GM21390 (cell line): ENCODE measurements around the gene POSTN.

Source experiments
- ATAC-seq: cut with Tn5 transposase; IDR thresholded peaks from one replicate; pipeline ENCODE4 v1.9.1; 2021; ENCODE audit not compliant: unreplicated experiment

Gene POSTN, protein sequence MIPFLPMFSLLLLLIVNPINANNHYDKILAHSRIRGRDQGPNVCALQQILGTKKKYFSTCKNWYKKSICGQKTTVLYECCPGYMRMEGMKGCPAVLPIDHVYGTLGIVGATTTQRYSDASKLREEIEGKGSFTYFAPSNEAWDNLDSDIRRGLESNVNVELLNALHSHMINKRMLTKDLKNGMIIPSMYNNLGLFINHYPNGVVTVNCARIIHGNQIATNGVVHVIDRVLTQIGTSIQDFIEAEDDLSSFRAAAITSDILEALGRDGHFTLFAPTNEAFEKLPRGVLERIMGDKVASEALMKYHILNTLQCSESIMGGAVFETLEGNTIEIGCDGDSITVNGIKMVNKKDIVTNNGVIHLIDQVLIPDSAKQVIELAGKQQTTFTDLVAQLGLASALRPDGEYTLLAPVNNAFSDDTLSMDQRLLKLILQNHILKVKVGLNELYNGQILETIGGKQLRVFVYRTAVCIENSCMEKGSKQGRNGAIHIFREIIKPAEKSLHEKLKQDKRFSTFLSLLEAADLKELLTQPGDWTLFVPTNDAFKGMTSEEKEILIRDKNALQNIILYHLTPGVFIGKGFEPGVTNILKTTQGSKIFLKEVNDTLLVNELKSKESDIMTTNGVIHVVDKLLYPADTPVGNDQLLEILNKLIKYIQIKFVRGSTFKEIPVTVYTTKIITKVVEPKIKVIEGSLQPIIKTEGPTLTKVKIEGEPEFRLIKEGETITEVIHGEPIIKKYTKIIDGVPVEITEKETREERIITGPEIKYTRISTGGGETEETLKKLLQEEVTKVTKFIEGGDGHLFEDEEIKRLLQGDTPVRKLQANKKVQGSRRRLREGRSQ

DNA sequence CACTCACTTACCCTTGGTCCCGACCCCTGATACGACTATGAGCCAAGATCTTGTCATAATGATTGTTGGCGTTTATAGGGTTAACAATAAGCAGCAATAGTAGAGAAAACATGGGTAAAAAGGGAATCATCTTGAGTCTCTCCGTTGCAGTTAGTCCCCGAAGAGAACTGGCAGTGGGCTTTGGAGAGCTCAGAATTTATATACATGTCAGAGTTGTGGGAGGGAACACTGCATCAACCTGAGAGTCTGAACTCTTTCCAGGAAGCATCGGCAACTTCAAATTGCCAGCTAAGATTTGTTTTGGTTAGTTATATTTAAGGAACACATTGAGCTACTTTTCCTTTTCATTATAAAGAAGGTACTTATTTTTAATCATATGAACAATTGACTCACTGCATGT is at the start of gene POSTN:
POSTN (minus strand) TSS at position 172 of the 400 bp plus-strand sequence; CDS start at position 130, 42 bp downstream.
- ATAC-seq: no peak

DNA sequence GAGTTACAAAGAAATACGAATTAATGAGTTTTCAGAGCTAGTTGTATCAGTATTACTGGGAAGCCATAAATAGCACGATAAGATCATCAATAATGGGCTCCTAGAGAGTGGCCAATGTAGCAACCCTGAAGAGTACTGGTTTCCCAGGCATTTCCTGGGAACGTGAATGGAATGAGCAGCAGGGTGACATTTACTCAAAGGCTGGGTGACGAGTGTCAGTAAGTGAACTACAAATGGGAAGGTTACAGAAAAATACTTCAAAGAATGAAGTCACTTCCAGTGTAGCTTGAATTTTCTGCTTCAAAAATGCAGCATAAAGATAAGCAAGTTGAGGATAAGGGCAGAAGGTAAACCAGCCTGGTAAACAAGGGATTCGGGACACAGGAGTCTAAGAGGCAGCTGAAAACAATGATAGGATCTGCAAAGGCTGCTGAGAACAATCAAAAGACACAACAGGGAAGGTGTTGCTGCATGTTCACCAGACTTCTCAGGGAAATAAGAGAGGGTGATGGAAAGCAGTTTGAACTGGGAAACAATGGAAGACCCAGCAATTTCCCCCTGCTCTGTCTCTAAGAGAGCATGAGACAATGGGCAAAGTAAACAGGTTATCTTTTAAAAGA is 48.6 kb upstream of the POSTN start:
- ATAC-seq: no peak

DNA sequence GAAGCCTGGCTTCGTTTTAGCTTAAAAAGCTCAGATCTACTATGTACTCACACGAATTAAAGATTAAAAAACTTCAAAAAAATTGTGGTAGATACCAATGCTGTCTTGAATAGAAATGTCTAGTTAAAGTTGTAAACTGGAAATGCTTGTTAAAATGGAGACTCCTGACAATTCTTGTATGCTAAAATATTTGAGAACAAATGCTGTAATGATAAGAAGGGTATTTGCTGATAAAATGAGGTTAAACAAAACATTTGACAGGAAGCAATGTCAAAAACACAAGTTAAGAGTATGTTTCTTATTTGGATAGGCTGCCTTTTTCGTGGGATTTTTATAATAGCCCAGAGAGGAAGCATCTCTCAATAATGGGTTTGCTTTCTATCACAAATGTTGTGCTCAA is 48.0 kb upstream of the POSTN start:
- ATAC-seq: no peak

DNA sequence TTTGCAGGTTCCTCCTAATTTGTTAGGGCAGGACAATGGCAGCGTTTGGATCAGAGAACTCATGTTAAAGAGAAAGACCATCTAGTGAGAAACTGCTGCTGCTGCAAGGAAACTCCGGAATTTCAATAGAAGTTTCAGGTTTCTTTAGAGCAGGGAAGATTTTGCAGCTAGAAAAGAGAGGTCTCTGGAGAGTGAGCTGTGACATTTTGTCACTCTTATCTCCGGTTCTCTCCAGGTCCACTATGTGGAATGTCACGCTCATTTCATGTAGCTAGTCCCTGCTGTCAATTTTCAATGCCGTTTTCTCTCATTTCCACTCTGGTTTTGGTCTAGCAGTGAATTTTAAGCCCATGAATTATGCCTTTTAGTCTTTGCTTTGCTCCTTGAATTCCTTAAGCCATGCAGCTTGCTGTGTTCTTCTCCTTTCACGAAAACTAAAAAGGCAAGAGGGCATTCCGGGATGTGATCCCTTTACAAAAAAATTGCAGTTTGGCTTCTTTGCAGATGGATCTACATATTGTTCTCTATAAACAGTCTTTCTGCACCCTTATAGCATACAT is 46.7 kb upstream of the POSTN start:
- ATAC-seq: no peak

DNA sequence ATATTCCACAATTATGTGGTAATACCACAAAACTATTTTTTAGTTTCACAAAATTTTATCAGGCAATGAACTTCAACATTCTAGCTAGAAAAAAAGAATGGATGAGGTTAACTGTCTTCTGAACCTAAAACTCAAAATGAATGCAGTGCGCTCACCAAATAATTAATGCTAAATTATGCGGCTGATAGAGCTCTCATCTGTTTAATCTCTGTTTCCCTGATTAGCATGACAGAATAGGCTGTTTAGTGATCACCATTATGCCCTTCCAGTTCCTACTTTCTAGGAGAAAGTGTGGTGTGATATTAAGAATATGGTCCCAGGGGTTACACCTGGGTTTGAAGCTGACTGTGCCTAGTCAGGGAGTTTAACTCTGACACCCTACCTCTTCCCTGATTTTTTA is 42.8 kb upstream of the POSTN start:
- ATAC-seq: no peak

DNA sequence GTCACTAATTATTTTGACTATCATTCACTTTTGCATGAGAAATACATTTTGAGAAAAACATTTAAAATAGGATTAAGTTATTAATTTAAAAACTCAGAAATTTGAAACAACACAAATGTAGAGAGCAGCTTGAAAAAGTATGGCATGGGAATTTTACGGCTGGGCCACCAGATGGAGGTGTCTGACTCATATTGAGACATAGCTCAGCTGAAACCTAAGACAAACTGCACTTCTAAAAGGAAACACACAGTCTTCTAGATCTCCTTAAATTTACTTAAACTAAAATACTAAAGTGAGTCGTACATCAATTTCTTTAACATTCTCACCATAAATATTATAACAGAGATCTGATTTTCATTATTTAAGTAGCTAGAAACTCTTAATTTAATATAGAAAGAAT is 41.9 kb upstream of the POSTN start:
- no peak for ATAC-seq

DNA sequence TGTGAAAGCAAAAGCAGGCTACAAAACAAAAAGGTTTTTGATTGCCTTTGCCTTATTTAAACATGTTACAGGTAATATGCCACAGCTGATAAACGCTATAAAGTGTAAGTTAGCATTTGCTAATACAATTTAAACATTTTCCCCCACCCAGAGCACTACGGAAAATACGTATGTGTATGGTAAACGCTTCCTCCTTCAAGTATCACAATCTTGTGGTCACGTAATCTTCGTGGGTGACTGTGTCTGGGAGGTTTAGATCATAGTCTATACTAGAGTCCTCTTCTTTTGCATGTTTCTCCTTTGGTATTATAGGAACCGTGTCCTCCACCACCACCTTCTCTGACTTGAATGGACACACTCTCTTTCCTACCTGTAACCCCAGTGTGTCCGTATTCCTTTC is 38.1 kb upstream of the POSTN start:
- ATAC-seq: no peak

DNA sequence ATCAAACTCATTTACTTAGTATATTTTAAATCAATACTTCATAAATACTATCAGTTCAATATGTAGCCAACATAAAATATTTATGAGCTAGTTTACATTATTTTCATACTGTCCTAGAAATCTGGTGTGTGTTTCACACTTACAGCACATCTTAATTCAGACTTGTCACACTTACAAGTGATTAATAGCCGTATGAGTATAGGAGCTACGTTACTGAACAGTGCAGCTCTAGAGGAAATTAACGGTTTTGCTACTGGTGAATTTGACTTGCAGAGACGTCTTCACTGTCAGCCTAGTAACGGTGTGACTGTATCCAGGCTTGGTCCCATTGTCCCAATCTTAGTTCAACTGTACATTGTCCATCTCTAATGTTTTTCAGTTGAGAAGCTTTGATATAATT is 33.7 kb upstream of the POSTN start:
- no peak for ATAC-seq

DNA sequence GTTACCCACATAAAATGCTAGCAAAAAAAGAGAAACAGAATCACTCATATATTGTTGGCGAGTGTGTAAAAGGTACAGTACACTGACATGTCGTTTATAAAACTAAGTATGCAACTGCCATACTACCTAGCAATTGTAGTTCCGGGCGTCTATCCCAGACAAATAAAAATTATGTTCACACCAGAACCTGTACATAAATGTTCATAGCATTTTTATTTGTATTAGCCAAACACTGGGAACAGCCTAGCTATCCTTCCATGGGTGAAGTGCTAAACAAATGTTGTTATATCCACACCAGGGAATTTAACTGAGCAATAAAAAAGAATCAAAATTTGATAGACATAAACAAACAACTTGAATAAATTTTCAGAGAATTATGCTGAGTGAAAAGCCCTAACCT is 28.9 kb upstream of the POSTN start:
- no peak for ATAC-seq

DNA sequence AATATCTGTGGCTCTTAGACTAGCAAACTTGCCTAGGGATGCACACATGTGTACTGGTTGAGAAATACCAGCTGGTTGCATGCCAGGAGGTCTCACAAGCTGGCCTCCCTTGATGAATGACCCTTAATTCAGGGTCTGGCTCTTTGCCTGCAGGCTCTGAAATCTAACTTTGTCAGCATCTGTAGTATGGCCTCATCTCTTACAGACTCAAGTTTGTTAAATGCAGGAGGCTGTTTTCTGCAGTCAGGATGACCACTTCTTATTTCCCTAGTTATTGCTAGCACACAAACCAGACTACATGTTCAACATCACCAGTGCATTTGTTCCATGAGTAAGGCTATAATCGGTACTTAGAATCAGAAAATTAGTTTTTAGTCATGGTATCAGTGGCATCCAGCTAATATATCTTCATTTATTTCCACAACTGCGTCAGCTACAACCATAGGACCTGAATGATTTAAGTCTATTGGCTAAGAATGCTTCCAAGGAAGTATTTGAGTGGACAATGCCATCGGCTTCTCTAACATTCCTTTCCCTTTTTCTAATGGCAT is 23.3 kb upstream of the POSTN start:
- no peak for ATAC-seq

DNA sequence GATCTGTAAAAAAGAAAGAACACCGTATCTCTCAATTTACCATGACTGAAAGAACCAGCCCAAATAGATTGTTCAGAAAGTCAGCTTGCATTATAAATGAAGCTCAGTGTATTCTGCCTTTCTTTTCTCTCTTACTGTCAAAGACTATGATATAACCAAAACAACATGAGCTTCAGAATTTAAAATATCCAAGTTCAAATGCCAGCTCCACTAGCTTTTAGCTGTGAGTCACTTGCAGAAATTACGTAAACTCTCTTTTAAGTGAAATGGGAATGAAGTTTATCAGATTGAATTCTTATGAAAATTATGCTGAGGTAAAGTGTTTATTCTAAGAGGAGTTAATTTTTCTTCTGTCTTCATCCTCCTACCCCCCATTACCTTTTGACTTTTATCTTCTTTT is 20.0 kb upstream of the POSTN start:
- no peak for ATAC-seq

DNA sequence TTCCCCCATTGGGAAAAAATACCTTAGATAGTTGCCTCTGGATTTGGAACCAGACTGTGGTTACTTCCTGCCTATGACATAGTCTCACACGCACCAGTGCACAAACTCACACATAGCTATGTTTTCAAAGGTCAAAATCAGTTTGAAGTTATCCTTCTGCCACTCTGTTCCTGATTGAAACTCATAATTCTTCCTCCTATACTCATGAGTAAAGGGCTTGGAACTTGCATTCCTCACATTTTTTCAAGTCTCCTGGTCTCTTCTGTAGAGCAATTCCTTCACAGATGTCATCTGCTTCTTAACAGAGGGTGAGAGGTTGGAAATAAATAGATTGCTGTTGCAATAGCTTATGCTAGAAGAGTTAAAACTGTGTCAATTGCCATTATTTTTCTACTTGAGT is 18.6 kb upstream of the POSTN start:
- no peak for ATAC-seq

DNA sequence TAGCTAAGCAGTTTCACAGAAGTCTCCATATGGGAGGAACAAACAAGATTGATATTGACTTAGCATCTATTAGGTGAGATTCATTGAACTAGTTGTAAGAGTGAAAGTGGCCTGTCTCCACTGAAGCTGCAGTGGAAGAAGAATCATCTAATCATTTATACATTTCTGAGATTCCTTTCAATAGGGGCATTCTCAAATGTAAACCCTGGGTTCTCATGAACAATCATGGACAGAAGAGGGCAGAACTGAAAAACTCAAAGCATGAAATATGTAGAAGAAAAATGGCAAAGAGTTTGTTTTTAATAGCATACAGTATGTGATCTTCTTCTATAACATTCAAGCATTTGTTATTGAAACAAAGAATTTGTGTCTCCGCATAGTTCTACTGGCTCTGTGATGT is 17.6 kb upstream of the POSTN start:
- no peak for ATAC-seq

DNA sequence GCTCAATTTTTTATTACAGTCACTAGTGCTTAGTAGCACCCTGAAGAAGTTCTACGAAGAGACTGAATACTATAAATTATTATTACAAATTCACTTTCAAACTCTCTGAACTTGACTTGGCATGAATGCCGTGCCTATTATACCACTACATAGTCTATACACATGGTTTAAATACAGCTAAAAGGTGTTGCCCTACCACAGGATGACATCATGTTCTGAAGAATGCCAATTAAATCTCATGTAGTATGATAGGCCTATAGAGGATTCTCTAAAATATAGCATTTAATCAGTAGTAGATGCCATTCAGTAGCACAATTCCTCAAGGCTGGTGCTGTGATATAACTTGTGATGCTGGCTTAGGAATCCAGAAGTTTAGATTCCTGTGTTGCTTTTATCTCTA is 16.7 kb upstream of the POSTN start:
- no peak for ATAC-seq

DNA sequence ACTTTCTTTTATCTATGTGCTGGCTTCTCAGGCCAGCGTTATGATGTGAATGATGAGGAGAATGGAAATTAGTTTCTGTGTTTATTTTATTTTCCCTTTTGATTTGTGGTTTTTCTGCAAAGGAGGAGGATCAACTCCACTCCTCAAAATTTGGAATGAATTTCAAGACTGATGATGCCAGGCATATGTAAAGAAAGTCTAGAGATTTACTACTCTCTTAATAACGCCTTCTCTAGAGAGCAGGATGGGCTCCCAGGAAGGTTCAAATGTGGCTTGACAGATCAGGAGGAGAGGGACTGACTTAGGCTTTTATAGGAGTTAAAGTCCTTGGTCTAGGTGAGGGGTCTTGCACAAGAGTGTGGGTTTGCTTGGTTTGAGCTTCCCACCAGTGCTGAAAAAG is 15.1 kb upstream of the POSTN start:
- no peak for ATAC-seq

DNA sequence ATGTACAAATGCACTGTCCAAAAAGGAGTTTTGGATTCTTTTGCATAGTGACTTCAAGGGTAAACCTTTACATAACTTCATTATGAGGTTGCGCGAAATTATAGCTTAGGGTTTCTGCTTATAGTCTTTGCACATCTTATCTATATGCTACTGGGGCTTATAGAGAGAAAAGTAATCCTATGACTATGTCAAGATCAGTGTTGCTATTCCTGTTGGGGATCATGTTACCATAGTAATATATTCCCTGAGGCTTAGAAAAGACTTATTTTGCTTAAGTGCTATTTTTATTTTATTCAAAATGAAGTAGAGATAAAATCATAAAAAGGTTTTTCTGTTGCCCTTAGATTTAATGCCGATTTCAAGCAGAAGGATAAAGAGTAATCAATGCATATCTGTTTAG is 14.7 kb upstream of the POSTN start:
- ATAC-seq: no peak

DNA sequence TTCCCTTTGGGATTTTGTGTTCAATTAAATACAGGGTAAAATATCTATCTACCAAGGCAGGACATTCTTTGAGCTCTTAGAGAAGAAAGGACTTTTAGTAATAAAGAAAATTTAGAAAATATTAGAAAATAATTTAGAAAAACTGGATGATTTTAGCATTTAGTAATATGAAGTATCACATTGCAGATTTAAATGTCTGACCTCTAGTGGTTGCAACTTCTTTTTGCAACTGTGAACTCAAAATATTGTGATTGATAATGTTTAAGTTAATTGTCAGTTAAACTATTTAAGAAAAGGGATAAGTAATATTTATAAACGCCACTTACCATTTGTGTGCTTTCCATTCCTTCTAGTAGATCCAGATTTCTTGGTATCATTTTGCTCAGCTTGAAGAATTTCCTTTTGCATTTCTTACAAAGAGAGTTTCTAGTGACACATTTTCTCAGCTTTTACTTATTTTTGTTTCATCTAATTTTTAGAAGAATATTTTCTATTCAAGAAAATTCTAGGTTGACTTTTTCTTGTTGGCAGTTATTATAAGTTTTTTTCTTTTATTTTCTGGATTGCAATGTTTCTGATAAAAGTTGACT is 10.3 kb upstream of the POSTN start:
- no peak for ATAC-seq

DNA sequence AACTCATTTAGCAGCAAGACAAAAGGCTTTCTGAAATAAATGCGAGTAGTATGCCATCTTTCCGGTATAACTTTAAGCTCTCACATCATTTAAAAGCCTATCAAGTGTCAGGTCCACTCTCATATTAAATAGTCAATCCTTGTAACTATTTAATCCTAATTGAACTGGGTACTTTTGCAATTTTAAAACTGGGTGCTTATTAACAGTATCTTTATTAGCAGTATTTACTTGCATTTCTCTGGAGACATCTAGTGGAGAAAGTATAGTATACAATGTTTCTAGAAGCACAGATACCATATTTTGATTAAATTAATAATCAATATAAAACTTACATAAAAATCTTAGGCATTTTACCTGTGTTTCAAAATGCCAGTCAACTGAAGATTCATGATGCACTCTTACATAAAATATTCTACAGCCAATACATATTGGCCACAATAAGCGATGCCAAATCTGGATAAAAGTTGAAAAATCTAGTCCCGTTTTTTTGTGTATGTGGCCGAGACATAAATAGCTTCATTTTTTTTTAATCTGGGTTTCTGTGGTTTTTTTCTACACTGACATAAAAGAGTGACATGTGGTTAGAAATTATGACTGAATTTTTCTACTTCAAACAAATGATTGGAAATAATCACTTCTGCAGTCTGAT is 4.3 kb upstream of the POSTN start:
- no peak for ATAC-seq

DNA sequence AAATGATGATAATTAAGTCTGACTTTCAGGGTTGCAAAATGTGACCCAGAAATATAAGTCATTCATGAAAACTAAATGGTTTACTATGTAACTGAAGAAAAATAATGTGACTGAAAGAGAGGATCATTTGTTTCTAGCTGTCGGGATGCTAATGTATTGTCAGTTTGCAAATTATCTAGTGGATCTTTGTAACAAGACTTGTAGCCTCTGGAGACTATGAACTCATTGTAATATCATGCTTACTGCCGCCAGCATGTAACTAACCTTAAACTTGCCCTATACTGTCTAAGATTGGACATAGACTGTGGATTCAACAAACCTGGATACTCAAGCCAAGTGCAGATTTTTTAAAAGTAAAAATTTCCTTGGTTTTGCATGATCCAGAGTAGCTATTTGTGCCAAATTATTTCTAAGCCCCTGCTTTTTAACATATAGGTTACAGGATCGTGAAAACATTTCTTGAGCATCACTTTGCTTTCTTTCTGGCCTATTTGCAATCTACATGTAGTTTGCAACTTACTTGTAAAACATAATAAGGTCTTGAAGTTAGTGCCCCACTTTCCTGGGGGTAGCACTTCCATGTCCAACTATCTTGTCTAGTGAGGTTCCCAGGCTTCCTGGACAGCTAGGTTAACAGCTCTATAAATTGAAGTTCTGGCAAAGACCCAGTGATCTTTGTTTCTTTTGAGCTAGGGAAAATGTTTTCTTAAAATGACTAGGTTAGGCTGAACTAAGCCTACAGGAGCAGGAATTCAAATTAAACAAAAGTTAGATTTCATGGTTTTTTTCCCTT is 3.3 kb upstream of the POSTN start:
- ATAC-seq: no peak

DNA sequence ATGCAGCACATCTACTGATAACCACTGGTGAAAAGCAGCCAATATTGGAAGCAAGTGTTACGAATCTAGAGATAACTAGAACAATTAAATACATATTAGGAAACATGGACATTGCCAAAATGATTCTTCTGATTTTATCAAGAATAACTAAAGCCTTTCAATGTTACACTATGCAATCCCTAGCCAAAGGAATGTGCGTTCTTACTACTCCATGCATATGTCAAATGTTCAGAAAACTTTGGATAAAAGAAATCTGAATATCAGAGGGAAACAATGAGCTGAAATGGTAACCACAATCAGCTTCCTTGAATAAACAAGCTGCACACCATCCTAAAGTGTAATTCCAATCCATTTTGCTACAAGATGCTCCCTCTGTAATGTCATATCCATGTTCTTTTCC is 951 bp upstream of the POSTN start:
- ATAC-seq: no peak
